ENCODE data around the gene NEUROG1.

NEUROG1 gene

GRCh38 chr5:135493406-135494180 lies 42.2 kb downstream of the NEUROG1 start:
- peak; percentile 86 for DNase-seq (ENCODE audit: low spot score)

- no peak for DNase-seq (ENCODE audit: low spot score)
Measured at GRCh38 chr5:135492319-135492626, 43.5 kb downstream of the NEUROG1 start.

GRCh38 chr5:135491552-135492318 lies 44.0 kb downstream of the NEUROG1 start:
- no peak for DNase-seq (ENCODE audit: low spot score)

- DNase-seq (ENCODE audit: low spot score) = no peak
Measured at GRCh38 chr5:135491038-135491551, 44.7 kb downstream of the NEUROG1 start.

- no peak for DNase-seq (ENCODE audit: low spot score)
Measured at GRCh38 chr5:135490245-135491037, 45.3 kb downstream of the NEUROG1 start.

- DNase-seq (ENCODE audit: low spot score) = no peak
Measured at GRCh38 chr5:135489466-135490244, 46.1 kb downstream of the NEUROG1 start.

GRCh38 chr5:135488727-135489465 lies 46.9 kb downstream of the NEUROG1 start:
- DNase-seq (ENCODE audit: low spot score) = peak; percentile 93

- DNase-seq (ENCODE audit: low spot score) = no peak
Measured at GRCh38 chr5:135487839-135488514, 47.8 kb downstream of the NEUROG1 start.

- no peak for DNase-seq (ENCODE audit: low spot score)
Measured at GRCh38 chr5:135487037-135487395, 48.7 kb downstream of the NEUROG1 start.

GRCh38 chr5:135486131-135487036 lies 49.4 kb downstream of the NEUROG1 start:
- DNase-seq (ENCODE audit: low spot score) = no peak

GRCh38 chr5:135484674-135485086 lies 51.1 kb downstream of the NEUROG1 start:
- no peak for DNase-seq (ENCODE audit: low spot score)
